HG03354 (cell line): ENCODE results near the gene CUBN.

Experiments used
- ATAC-seq: cut with Tn5 transposase; IDR thresholded peaks from one replicate; pipeline ENCODE4 v1.9.1; 2021; ENCODE audit warnings: mild to moderate bottlenecking; ENCODE audit not compliant: unreplicated experiment, poor library complexity, severe bottlenecking

CUBN gene

GRCh38 chr10:16819026-16819425 lies 310.6 kb downstream of the CUBN start:
- ATAC-seq: no peak

DNA sequence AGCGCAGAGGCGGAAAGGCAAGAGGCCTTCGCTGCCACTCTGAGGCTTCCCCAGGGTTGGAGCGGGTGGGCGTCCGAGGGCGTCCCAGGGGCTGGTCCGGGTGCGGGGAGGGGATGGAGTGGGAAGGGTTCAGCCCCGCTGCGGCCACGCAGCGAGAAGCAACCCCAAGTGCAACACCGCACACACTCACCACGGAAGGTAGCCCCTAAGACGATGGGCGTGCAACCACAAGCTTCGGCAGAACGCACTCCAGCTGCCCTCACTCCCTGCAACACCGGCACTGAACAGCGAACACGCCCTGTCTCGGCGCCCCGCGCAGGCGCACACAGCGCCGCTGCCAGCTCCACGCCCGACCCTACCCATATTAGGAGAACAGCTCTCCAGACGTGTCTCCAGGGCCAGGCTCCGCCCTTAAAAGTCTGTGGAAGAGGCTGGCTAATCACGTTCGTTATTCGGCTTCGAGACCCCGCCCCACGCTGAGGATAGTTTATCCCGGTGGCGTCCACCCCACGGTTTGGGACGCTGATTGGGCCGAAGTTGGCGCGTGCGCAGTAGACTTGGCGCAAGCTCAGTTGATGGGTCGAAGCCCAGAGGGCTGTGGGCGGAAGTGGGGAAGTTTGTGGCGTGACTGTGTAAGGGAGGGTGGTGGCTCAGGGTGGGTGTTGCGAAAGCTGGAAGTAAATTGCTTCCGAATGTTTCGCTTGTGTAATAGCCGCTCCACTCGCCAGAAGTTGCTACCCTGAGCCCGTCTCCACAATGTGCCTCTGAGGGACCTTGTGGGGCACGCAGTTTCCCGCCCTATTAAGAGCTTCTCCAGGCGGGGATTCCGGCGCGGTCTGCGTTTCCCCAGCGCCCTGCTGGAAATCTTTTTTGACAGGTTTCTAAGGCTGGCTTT lies 312.2 kb downstream of the CUBN start, which contains the start of gene RSU1:
Gene RSU1, minus strand, starts transcription at position 300 of the 895 bp plus-strand sequence. CDS start 343 bp downstream, outside the sequence.
- ATAC-seq: peak; percentile 98

- no peak for ATAC-seq
These were observed 312.8 kb downstream of the CUBN start for GRCh38 chr10:16816830-16817124.

- no peak for ATAC-seq
These were observed 313.4 kb downstream of the CUBN start for GRCh38 chr10:16816171-16816570.

DNA sequence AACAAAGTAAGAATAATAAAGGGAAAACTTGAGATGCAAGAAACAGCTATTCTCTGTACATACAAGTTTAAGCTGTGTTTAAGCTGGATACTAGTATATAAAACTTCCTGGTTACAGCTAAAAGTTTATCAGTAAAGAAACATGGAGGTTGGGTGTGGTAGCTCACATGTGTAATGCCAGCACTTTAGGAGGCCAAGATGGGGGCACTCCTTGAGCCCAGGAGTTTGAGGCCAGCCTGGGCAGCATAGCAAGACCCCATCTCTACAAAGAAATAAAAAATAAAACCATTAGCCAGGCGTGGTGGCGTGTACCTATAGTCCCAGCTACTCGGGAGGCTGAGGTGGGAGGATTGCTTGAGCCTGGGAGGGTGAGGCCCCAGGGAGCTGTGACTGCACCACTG lies 315.6 kb downstream of the CUBN start:
- ATAC-seq: no peak

GRCh38 chr10:16812676-16813075 lies 316.9 kb downstream of the CUBN start:
- no peak for ATAC-seq

- no peak for ATAC-seq
These were observed 317.8 kb downstream of the CUBN start for GRCh38 chr10:16811765-16812164.

DNA sequence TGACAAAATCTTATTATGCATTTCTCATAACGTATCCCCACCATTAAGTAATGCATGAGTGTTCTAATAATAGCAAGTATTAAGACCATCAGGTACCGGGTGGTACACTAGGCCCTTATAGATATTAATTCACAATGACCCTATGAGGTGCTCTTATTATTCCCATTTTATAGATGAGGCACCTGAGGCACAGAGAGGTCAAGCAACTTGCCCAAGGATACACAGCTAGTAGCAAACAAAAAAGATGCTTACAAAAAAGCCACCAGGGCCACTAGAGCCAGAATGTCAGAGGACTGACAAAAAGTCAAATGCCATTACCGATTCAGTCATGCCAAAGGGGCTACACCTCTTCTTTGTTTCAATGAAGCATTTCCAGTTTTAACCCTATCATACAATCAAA lies 318.3 kb downstream of the CUBN start:
- no peak for ATAC-seq

GRCh38 chr10:16809074-16809718 lies 320.4 kb downstream of the CUBN start:
- peak; percentile 85 for ATAC-seq

GRCh38 chr10:16804123-16804522 lies 325.5 kb downstream of the CUBN start:
- ATAC-seq: no peak

GRCh38 chr10:16803464-16803863 lies 326.1 kb downstream of the CUBN start:
- no peak for ATAC-seq

GRCh38 chr10:16799621-16800020 lies 330.0 kb downstream of the CUBN start:
- ATAC-seq: peak; percentile 86

GRCh38 chr10:16798571-16798970 lies 331.0 kb downstream of the CUBN start:
- no peak for ATAC-seq

DNA sequence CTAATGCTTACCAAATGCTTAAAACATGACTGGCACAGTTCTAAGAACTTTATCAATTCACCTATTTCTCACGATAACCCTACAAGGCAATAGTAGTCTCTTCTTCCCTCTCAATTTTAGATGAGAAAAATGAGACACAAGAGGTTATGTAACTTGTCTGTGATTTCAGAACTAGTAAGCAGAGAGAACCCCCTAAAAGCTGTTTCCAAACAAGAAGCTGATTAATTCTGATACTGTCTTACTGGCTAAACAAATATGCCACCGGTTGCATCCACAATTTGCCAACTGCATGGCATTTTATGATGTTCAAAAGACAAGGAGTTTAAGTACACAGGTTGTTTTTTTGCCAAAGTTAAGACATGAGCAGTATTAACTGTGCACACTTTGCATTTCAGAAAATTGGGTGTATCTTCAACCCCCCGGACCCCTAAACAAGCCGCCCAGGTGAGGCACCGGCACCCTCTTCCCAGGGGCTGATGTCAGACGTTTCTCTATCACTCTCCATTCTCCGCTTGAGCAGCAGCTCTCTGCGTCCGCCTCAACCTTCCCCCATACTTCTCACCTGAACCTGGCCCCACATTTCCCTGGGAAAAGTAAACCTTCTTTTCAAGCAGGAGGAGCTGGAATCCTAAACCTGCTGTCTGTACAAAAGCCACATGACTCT lies 334.1 kb downstream of the CUBN start:
- ATAC-seq: no peak

DNA sequence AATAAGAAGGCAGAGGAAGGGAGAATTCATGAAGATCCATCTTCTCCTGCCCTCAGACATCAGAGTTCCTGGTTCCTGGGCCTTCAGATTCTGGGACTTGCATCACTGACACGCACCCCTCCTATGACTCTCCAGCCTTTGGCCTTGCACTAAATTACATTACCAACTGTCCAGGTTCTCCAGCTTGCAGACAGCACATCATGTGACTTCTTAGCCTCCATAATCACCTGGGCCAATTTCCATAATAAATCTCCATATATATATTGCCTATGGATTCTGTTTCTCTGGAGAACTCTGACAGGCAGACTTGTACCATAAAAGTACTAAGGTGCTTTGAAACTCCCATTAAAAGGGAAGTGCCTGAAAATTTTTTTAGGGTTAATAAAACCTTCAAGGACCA lies 335.6 kb downstream of the CUBN start:
- ATAC-seq: no peak

GRCh38 chr10:16792675-16793074 lies 336.9 kb downstream of the CUBN start:
- ATAC-seq: no peak

DNA sequence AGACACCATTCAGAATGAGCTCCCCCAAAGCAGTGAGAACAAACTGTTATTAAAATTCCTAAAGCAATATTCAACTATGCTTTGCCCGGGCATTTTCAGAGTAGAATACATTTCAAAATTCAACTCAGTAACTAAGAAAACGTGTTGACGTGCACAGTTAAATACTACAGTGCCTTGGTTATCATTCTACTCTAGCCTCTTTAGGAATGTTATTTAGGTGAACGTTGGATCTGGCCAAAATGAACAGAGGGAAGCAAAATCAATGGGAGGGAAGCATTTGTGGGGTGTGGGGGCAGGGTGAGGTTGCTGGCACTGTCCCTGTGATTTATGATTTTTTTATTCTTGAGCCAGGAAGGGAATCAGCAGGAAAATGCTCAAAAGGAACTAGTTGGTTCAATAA lies 339.8 kb downstream of the CUBN start:
- no peak for ATAC-seq

GRCh38 chr10:16789261-16789660 lies 340.4 kb downstream of the CUBN start:
- ATAC-seq: no peak

DNA sequence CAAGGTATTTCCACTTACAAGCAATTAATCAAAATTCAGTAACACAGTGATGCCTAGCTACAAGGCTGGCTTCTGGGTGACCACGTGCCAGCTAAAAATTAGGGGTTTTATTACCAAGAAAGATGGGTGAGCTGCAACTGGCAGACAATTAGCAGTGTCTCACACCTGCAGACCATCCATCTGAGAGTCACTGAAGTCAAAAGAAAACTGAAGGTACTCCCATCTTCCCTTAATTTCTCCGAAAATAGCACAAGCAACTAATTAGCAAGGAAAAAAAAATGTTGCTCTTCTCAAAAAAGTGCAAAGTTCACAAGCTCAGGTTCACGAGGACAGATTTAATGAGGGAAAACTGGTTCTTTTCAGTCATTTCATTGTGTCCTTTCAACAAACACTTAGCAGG lies 340.8 kb downstream of the CUBN start:
- no peak for ATAC-seq

GRCh38 chr10:16788125-16788524 lies 341.5 kb downstream of the CUBN start:
- peak; percentile 25 for ATAC-seq

- peak; percentile 88 for ATAC-seq
These were observed 342.2 kb downstream of the CUBN start for GRCh38 chr10:16787361-16787791.
